DMS114 treated with DMSO at 0.1 percent for 48 hours (cell line): ENCODE data around the gene RSPH6A.
"Not testable (repeated sequence)": the region's sequence is repeated elsewhere in the genome, so short reads cannot be mapped to it uniquely, and the experiment has no call there.

ENCODE experiments used
- DNase-seq: peaks from one replicate; lab custom pipeline; 2025; ENCODE audit not compliant: unreplicated experiment; lab: John Stamatoyannopoulos, UW

The RSPH6A gene

DNA sequence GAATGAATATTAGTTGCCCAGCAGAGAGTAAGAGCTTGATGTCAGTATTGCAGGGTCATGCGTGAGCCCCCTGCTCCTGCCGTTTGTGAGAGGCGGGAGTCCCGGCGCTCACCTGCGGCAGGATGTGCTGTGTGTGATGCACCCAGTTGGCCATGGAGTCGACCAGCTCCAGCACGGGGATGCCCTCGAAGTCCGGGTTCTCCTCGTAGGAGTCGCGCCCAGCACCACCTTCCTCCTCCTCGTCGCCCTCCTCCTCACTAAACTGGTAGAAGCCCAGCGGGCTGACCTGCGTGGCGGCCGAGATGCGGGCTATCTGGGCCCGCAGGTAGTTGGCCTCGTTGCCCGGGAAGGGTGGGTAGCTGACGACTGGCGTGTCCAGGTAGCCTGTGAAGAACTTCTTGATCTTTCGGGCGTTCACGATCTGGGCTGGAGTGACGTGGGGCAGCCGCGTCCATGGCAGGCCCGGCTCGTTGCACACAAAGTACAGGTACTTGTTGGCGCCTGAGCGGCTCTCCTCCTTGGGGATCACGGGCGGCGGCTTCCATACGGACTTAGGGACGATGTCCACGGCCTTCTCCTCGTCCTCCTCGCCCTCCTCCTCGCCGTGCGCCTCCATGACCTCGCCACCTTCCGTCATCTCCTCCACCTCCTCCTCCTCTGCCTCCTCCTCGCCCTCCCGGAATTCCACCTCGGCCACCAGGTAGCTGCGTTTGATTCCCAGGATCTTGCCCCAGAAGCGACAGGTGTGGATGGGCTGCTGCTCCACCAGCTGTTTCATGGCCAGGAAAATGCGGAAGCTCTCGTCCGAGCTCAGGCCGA, 10.8 kb downstream of the RSPH6A start:
- DNase-seq, result no peak

- DNase-seq, result no peak
Observed at GRCh38 chr19:45801603-45802175, 13.4 kb downstream of the RSPH6A start.

DNA sequence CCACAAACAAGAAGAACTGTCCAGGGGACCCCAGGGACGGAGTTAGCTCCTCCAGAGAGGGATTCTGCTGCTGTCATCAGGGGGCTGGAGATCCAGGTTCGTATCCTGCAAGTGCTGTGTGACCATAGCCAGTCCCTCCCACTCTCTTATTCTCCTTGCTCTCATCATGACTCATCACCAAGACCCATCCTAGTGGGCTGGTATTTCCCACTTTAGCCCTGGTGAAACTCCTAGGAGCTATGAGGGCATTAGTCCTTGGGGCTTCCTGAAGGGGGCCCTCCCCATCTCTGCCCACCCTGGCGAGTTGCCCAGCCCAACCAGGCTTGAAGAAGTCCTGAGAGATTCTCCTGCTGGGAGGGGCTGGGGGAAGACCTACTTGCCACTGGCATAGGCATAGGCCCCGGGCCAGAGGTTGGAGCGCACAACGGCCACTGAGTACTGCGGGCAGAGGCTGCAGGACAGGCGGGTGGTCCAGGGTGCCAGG, 15.0 kb downstream of the RSPH6A start:
- no peak for DNase-seq

GRCh38 chr19:45799541-45799940, 15.6 kb downstream of the RSPH6A start:
- not testable (repeated sequence) for DNase-seq

DNA sequence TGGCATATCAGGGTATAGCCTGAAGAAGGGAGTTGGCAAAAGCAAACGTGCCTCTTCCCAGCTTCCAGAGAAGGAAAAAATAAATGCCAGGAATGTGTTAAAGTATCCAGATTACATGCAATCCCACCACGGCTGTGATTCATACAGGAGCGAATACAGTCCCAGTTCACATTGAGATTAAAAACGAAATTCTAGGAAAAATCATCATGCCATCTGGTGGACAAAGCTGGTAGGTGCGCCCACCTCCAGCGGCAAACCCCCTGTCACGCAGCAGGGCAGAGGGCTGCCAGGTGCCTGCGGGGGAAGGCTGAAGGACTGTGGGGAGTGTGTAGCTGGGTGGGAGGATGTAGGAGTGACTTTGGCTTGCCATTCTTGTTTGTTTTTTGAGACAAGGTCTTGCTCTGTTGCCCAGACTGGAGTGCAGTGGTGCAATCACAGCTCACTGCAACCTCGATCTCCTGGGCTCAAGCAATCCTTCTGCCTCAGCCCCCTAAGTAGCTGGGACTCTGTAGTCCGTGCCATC, 16.1 kb downstream of the RSPH6A start:
- peak; percentile 50 for DNase-seq

GRCh38 chr19:45794627-45795026, 20.5 kb downstream of the RSPH6A start:
- DNase-seq, result no peak

DNA sequence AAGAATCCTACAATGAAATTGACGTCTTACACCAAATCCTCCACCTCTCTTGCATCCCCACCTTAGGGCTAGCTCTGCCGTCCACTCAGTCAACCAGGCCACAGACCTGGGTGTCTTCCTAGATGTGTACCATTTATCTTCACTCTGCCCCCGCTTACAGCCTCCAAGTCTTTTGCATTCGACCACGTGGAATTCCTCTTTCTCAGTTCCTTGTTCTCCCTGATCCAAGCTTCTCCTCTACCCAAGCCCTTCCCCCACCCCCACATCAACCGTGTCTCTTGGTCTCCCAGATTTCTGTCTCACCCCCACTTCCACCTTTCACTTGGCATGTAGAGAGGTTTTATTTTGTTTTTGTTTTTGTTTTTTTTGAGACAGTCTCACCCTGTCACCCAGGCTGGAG, 21.2 kb downstream of the RSPH6A start:
- no peak for DNase-seq

DNA sequence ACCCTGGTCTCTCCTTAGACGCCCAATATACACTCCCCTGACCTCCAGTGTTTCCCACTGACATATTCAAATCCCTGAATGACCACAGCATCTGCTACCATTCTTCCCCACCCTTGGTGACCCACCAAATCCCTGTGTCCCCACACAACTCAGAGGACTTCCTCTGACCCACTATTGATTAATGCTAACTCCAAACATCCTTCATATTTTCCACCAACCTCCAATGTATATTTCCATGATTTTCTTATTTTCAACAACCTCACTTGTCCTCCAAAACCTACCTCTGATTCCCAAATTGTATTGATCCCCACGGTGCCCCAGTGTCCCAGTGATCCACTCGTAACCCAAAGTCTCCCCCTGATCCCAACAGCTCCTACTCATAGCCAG, 21.9 kb downstream of the RSPH6A start:
- DNase-seq, result no peak

- DNase-seq, result peak; percentile 87
Observed at GRCh38 chr19:45792470-45793177, 22.5 kb downstream of the RSPH6A start, which contains the start of gene DMWD. Gene DMWD (minus strand): TSS chr19:45792845. CDS start chr19:45792756, 89 bp downstream.

DNA sequence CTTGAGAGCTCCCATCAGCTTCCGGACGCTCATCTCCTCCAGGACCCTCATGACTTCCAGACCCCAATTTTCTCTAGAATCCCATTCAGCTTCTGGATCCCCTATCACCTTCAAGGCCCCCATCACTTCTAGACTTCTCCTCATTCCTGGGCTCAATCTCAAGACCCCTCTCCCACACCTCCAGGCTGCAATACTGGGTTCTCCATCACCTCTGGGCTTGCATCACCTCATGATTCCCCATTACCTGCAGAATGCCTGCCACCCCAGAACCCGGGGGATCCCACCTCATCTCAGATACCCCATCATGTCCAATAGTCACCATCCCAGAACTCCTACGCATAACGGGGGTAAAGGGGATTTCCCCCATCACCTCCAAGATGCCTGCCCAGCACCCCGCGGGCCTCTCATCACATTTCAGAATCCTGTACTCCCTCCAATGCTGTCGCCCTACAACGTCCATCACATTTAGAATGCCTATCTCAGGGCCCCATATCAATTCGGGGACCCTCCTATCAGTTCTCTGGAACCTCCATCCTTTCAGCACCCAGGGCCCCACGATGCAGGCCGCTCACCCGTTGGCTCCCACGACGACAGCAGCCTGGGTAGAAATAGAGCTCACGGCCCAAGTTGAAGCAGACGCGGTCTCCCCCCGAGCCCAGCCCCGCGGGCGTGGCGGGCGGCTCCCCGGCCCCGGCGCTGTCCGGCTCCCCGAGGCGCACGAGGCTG, 23.2 kb downstream of the RSPH6A start:
- DNase-seq, result no peak

DNA sequence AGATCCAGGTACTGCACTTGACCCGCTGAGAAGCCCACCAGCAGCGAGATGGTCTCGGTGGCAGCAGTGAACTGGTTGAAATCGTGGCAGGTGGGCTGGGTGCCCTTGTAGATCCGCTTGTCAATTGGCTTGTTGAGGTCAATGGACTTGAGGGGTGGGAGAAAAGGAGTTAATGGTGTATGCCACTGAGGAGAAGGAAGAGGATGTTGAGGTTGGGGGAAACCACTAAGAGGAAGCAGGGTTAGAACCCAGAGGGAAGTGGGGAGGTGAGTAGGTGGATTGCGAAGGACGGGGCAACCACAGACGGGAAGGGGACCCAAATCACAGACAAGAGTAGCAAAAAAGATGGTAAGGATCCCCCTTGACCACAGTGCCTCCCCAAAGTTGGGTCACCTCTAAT, 24.2 kb downstream of the RSPH6A start:
- no peak for DNase-seq

- no peak for DNase-seq
Observed at GRCh38 chr19:45789035-45789786, 25.9 kb downstream of the RSPH6A start.

- DNase-seq, result no peak
Observed at GRCh38 chr19:45786533-45786894, 28.6 kb downstream of the RSPH6A start.

- no peak for DNase-seq
Observed at GRCh38 chr19:45785781-45786532, 29.2 kb downstream of the RSPH6A start.

GRCh38 chr19:45785097-45785496, 30.0 kb downstream of the RSPH6A start:
- no peak for DNase-seq

- DNase-seq, result no peak
Observed at GRCh38 chr19:45784096-45784495, 31.0 kb downstream of the RSPH6A start.

DNA sequence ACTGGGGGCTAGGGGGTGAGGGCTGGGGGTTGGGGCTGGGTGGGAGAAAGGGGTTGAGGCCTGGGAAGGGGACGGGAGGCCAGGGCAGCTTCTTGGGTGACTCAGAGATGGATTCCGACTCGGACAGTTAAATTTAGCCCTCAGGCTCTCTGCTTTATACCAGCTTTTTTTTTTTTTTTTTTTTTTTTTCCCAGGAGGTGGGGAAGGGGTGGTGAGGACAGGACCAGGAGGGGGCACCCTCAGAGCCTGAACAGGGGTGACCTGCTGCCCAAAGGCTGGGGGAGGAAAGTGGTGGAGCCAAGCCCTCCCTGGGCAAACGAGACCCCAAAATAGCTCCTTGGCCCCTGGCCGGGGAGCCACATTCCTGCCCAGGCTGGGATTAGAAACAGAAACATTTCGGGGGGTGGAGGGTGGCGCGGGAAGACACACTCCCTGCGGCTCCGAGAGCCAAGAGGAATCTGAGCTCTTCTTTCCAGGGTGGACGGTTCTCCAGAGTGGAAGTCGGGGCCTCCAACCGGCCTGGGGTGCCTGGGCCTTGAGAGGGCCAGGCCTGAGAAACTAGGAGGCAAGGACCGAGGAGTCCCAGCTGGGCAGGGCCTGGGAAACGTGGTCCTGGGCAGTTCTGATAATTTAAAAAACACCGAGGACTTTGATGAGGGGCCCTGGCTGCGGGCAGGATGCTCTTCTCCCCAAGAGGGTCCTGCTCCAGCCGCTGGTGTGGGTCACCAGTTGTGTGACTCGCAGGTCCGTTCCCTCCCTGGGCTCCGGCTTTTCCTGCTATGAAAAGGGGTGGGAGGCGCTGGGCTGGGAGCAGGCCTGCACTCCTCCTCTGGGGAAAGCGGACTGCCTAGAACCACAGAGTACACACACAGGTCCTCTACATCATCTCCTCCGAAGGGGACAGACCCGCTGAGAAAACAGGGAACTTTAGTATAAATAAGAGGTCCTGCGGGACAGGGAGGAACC, 32.0 kb downstream of the RSPH6A start:
- DNase-seq, result no peak

DNA sequence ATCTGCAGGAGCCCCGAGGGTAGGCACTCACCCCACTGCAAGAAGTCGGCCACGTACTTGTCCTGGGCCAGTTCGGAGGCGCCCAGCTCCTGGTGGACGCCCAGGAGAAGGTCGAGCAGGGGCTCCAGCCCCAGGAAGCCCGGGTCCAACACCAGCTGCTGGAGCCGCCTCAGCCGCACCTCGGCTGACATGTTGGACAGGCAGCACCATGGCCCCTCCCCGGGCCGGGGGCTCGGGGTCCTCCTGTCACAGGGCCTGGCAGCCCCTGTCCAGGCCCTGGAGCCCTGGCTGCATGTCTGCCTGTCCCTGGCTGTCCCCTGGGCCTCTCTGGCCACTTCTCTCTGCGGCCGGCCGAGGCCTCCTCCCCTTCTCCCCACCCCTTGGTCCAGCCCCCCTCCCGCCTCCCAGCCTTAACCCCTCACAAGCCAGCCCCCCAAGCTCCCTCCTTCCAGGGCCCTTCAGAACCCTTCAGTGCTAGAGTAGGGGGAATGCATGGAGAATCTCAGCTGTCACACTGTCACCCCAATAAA, 32.9 kb downstream of the RSPH6A start, which contains the start of gene DMPK:
Gene DMPK (minus strand): TSS at position 329 of the 530 bp plus-strand sequence. CDS start 138 bp downstream, at position 191.
- no peak for DNase-seq
